ENCODE data around the gene CKS1B. TPM values are rescaled to one million over a fixed set of nuclear protein-coding genes. Genes with fewer than 3 reads are reported as not detected.

CKS1B gene
- total RNA-seq, 2 donors from 2014 or later = 33.5 to 47.5 TPM

DNA sequence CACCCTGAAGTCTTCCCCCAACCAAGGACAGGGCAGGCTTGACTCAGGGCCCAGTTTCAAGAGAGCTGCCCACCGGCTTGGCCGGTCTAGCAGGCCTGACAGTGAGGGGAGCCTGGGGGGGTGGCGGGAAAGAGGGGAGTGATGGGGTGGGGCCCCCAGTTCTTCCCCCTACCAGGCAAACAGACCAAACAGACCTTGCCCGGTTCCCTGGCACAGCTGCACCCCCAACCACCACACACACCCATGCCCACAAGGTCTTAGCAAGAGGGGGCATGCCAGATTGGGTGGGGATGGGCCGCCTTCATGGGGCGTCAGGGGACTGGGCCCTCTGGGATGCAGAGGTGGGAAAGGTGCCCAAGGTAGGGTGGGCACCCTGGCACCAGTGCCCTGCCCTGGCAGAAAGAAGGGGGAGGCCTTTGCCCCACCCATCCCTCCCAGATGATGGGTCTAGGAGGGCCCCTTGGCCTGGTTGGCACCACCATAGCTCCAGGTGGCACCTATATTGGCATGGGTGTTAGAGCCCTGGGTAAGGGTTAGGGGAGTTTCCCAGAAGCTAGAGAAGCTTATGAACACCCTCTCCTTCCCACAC is 37.0 kb downstream of the CKS1B start:
- TF ChIP-seq, protein P1, sequence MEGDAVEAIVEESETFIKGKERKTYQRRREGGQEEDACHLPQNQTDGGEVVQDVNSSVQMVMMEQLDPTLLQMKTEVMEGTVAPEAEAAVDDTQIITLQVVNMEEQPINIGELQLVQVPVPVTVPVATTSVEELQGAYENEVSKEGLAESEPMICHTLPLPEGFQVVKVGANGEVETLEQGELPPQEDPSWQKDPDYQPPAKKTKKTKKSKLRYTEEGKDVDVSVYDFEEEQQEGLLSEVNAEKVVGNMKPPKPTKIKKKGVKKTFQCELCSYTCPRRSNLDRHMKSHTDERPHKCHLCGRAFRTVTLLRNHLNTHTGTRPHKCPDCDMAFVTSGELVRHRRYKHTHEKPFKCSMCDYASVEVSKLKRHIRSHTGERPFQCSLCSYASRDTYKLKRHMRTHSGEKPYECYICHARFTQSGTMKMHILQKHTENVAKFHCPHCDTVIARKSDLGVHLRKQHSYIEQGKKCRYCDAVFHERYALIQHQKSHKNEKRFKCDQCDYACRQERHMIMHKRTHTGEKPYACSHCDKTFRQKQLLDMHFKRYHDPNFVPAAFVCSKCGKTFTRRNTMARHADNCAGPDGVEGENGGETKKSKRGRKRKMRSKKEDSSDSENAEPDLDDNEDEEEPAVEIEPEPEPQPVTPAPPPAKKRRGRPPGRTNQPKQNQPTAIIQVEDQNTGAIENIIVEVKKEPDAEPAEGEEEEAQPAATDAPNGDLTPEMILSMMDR (IDR thresholded peaks at IDR 0.05) = no peak
- no peak for TF ChIP-seq POLR2A (IDR thresholded peaks at IDR 0.05)
- no peak for TF ChIP-seq POLR2AphosphoS5 (IDR thresholded peaks at IDR 0.05)
- H3K4me1 ChIP-seq (replicated peaks) = peaks cover 40% of the 10 kb centered on the region
- intact Hi-C loops (cut with DNase I) = no loop called here
- peak overlapping the region; percentile 100 for H3K27ac ChIP-seq
- H3K36me3 ChIP-seq = peaks cover 7 to 14% of the 10 kb centered on the region in 2 donors
- H3K4me3 ChIP-seq = no peak overlapping the region
- DNase-seq (ENCODE audit: low spot score) = peak; percentile 39
- WGBS = 59% methylated on average over 6 of the region's 6 CpGs
- no peaks in the 10 kb centered on the region for H3K9me3 ChIP-seq
- H3K27me3 ChIP-seq (replicated peaks; ENCODE audit: insufficient read depth) = no peaks in the 10 kb centered on the region

- Histone ChIP-seq H3K27ac (peak overlapping the region; percentile 100), H3K4me1 (replicated peaks) (peaks cover 40% of the 10 kb centered on the region), H3K27me3 (replicated peaks; ENCODE audit: insufficient read depth) (no peaks in the 10 kb centered on the region), H3K4me3 (no peak overlapping the region), H3K36me3 (peaks cover 7 to 14% of the 10 kb centered on the region in 2 donors), H3K9me3 (no peaks in the 10 kb centered on the region)
- intact Hi-C loops (cut with DNase I) = no loop called here
- 9% methylated on average over 9 of the region's 9 CpGs for WGBS
- TF ChIP-seq POLR2AphosphoS5 (IDR thresholded peaks at IDR 0.05) (peak; percentile 38), POLR2A (IDR thresholded peaks at IDR 0.05) (peak; percentile 41)
- TF ChIP-seq, protein P1 (IDR thresholded peaks at IDR 0.05) = no peak
- peak; percentile 73 for DNase-seq (ENCODE audit: low spot score)
Observed at GRCh38 chr1:155012026-155012546, 37.6 kb downstream of the CKS1B start.

- Histone ChIP-seq H3K27ac (peak overlapping the region; percentile 30 to 100), H3K27me3 (replicated peaks; ENCODE audit: insufficient read depth) (no peaks in the 10 kb centered on the region), H3K4me1 (replicated peaks) (peaks cover 42% of the 10 kb centered on the region), H3K4me3 (no peak overlapping the region), H3K36me3 (peaks cover 7 to 14% of the 10 kb centered on the region in 2 donors), H3K9me3 (no peaks in the 10 kb centered on the region)
- WGBS = 78% methylated on average over 3 of the region's 3 CpGs
- DNase-seq (ENCODE audit: low spot score) = no peak
- intact Hi-C loops (cut with DNase I) = no loop called here
- TF ChIP-seq POLR2AphosphoS5 (IDR thresholded peaks at IDR 0.05) = no peak
- TF ChIP-seq, protein P1 (IDR thresholded peaks at IDR 0.05) = no peak
- TF ChIP-seq POLR2A (IDR thresholded peaks at IDR 0.05) = no peak
Observed at GRCh38 chr1:155012776-155013602, 38.5 kb downstream of the CKS1B start.

- H3K27me3 ChIP-seq (replicated peaks; ENCODE audit: insufficient read depth) = no peaks in the 10 kb centered on the region
- H3K4me1 ChIP-seq (replicated peaks) = peaks cover 44% of the 10 kb centered on the region
- intact Hi-C loops (cut with DNase I) = no loop called here
- H3K9me3 ChIP-seq = no peaks in the 10 kb centered on the region
- 32% methylated on average over 7 of the region's 8 CpGs for WGBS
- H3K4me3 ChIP-seq = no peak overlapping the region
- peak overlapping the region; percentile 30 to 100 for H3K27ac ChIP-seq
- TF ChIP-seq POLR2AphosphoS5 (IDR thresholded peaks at IDR 0.05) (no peak), POLR2A (IDR thresholded peaks at IDR 0.05) (no peak)
- TF ChIP-seq, protein P1 (IDR thresholded peaks at IDR 0.05) = no peak
- peaks cover 7 to 14% of the 10 kb centered on the region in 2 donors for H3K36me3 ChIP-seq
- DNase-seq (ENCODE audit: low spot score) = no peak
Observed at GRCh38 chr1:155013632-155014031, 39.2 kb downstream of the CKS1B start.
